GM21576 (cell line): Measurements from ENCODE around the gene TNRC6B.
A peak's percentile ranks its signal among the peaks of the same experiment; 100 is the strongest.

ENCODE experiments used
- ATAC-seq: cut with Tn5 transposase; IDR thresholded peaks from one replicate; pipeline ENCODE4 v1.9.1; 2021; ENCODE audit warnings: mild to moderate bottlenecking, moderate library complexity; ENCODE audit not compliant: unreplicated experiment

The TNRC6B gene

DNA sequence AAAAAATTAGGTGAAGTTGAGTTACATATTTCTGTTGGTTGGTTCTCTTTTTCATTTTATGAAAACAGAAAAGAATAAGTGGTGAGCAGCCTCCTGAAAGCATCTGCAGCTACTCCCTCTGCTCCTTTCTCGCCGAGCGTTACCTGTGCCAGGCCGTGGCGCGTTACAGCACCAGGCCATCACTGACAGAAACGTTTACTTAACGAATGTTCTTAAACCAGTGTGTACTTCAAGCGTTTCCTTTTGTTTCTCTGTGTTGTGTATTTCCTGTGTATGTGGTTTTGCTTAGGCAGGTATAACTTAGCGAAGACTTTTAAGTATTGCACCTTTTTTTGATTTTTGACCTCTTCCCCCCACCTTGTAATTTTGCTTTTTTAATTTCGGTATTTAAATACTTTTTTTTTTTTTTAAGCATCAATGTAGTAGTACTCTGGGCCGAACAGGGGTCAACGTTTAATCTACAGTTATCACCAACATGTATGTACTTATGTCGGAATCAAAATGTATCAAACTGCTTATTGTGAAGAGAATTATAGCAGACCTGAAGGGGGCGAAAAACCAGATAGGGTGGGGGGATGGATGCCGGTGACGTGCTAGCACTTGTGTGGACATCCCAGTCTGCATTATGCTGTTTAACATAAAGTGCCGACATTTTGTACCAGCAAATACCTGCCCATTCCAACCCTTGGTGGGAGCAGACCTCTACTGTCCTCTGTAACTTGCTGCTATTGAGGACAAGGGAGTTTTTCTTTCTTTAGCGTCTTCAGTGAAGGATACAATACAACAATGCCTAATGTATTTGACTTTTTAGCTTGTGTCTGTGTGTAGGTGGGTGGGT lies 147.0 kb downstream of the TNRC6B start:
- ATAC-seq = no peak

DNA sequence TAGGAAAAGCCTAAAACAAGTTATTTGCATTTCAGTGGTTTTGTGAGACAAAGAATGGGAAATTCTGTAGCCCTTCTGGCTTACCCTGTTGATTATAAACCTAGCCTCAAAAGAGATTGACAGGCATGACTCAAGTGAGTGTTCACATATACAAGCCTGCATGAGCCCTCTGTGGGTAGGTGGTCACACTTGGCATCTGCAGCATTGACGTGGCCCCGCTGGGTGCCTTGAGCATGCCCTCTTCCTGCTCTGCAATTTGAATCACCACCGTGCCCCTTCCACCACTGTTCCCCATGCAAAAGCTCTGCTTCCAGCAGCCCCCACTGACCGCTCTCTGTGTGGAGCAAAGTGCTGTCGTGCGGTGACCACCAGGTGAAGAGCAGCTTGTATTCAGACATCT lies 147.6 kb downstream of the TNRC6B start:
- no peak for ATAC-seq

DNA sequence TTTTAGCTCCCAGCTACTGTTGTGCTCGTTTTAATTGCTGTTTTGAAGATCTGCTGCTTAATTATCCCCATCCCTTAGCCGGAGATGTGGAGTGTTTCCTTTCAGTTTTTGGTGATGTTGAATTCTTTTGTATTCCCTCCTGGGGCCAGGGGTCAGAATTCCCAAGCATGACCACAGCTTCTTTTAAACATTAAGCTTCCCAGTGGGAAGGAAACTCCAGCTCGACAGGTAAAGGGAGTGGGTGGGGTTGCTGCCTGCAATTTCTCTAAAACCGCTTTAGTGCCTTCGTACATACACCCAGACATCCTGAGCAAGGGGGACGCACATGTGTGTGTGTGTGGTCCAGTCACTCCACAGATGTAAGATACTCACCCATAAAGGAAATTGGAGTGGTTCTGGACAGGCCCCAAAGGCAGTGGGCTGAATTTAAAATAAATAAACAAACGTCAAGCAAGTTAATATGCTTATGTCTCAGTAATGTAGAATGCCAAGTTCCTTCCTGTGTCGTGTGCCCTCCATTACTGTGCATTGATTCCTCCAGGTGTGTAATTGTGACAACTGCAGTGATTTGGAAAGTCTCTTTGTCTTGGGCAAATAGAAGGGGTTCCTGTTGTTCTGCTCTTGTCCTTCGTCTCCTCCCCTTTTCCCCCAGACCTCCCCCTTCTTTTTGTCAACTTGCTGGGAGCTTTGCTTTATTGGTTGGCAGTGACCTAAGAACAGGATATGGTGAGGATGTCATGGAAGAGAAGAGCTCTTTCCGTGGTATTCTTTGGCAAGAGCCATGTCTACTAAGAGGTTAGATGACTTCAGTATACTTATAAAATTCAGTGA lies 149.4 kb downstream of the TNRC6B start:
- ATAC-seq = no peak

DNA sequence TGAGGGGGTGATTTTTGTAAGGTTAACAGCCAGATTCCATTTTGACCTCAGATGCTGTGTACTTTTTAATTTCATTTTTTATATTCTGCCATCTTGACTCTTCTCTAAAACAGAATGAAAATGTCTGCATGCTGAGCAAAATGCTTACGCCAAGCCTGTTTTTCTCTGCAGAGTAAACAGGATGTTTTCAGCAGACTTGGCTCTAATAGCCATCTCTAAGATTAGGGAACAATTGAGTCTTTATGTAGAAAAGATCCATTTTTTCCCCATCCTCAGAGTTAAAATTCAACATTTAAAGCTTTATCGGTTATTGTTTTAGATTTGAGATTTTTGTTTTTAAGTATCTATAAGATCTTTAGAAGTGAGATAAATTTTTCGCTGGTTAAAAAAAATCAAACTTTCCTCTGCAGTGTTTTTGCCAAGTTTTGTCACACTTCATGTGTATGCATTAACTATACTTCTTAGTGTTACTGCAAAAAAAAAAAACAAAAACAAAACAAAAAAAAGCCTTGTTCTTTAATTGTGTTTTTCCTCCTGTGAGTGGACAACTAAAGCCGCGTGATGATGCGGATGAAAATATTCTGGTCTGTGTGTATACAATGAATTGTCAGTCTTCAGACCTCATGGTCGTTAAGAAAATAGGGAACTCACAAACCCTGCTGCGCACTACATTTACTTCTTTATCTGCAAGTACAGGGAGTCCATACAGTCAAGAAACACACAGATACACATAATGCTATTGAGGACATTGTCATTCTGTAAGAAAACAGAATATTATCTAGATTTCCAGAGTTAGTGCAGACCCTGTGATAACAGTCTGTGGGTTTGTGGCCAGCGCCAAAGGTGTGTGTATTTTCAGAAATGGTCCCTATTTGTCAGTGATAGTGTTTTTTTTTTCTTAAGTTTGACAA lies 151.1 kb downstream of the TNRC6B start:
- ATAC-seq = no peak

DNA sequence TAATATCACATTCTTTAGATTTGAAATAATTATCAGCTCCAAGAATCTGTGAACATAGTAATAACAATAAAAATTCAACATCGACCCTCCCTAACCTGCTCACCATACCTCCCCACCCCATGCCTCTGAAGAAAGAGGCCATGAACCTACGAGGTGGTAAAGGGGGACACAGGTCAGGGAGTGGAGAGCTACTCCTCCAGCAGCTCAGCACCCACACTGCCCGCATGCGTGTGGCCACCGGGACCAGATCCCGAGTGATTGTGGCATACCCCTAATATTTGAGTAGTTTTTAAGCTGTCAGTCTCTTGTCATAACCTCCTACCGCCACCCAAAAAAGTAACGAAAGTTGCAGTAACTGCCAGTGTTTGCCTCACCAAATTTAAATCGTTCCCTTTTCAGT lies 151.7 kb downstream of the TNRC6B start:
- no peak for ATAC-seq

DNA sequence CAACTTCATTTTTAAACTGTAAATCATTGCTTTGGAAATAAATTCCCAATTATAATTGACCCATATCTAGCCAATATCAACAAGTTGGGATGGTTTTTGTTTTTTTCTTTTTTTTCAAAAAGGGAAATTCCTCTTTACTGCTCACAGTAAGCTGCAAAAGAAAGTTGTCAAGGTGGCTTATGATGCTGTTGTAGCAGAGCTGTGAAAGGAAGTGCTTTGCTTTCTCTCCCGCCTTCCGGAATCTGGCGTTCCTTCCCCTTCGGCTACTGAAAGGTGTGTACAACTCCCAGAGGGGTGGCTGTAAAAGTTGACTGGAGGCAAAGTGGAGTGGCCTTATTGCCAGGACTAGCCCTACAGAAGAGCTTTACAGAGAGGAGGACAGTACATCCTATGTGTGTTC lies 152.4 kb downstream of the TNRC6B start:
- ATAC-seq = no peak

DNA sequence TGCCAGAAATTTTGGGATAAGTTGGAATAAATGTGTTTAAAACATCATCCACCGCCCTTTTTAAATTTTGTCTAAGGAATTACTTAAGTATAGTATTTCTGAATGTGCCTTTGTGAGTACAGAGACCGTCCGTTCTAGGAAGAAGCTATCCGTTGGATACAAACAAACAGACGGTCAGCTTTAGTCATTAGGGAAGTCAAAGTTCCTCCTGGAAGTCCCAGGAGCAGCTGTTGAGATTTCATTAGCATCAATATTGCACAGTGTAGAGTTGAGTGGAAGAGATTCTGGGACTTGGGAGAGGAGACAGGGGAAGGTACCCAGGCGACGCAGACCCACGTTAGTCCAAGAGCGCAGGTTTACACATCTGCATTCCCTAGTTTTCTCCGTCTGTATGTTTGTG lies 152.9 kb downstream of the TNRC6B start:
- ATAC-seq = no peak

DNA sequence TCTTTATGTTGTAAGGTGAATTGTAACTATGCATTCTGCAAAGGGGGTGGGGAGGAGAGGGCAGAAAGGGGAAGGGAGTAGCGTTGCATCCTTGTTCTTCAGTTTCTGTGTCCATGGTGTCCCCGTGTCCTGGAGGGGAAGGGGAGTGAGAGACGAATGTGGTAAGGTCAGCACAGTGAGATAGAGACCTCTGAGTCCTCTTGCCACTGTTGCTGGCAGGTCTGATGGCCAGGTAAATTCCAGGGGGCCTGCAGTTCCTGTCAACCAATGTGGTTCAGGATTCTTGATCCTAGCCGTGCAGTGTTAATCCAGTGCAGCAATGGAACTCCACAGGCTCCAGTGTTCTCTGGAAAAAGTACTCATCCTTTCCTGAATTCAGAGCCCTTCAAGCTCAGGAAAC lies 154.0 kb downstream of the TNRC6B start:
- no peak for ATAC-seq

DNA sequence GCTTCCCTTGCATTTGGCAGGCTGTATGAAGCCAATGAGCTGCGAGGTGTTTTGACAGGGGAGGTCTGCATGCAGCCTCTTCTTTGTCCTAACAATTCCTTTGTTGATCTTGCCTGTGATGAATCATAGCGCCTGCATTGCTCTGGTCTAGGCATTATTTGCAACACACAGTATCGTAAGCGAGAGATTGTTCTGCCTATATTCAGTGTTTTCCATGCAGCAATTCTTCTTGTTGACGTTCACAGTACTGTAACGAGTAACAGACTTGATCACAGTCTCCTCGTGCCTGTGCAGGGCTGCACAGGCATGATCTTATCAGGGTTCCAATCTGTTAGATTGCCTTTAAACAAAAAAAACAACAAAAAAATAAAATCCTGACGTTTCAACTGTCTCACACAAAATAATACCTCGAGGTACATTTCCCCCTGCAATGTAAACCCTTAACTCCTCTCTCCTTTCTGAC lies 154.6 kb downstream of the TNRC6B start:
- no peak for ATAC-seq

DNA sequence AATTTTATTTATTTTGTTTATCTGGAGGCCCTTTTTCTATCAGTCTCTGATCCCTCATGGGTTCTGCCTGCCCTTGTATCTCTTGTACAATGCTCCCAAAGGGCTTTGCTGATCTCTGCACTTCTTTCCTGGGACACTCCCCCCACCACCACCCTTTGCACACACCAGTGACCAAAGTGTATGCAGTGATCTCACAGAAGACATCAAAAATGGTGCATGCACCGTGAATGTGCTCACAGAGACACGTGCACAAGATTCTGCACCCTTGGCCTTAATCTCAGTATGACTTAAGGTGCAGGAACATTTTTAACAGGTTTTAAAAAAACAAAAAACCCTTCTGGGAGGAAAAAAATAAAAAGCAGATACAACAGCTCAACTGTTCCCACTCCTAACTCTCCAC lies 156.3 kb downstream of the TNRC6B start:
- ATAC-seq = no peak

DNA sequence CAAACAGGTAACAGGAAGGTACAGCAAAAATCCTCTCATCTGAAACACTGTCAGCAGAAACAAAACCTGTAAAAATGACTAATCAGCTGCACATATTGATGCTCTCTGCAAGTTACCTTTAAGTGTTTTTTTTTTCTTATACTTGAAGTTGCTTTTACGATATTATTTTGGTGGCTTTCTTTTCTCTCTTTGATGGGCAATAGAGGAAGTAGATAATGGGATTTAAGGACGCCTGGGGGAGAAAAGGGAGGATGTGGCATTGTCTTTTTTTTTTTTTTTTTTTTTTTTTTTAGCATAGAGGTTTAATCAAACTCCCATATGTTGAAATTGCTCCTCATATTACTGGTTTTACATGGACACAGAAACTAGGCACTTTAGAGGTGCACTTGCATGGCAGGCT lies 157.2 kb downstream of the TNRC6B start:
- no peak for ATAC-seq

DNA sequence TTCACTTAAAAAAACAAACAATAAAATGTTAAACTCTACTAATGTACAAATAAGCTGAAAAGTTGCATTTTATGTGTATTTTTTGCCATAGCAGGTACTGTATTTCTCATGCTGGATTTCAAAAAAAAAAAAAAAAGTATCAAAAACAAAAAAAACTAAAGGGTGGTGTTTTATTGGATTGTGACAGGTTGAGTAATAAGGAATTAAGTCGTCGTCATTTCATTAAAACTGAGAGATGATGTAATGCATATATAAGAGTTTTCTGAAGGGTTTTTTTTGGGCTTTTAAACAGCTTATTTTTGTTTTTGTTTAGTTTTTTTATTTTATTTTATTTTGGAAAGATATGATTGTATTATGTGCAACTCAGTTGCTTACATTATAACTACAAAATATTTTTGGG lies 157.6 kb downstream of the TNRC6B start:
- ATAC-seq = no peak

DNA sequence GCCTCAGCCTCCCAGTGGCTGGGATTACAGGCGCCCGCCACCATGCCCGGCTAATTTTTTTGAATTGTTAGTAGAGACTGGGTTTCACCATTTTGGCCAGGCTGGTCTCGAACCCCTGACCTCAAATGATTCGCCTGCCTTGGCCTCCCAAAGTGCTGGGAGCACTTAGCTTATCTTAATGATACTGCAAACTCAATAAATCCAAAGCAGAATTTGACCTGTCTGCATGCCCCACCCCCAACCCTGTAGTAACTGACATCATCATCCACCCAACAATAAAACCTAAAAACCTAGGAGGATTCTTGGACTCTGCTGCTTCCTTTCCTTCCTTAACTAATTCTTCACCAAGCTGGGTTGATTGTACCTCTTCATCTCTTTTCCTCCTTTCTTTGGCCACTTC lies 162.3 kb downstream of the TNRC6B start:
- no peak for ATAC-seq

DNA sequence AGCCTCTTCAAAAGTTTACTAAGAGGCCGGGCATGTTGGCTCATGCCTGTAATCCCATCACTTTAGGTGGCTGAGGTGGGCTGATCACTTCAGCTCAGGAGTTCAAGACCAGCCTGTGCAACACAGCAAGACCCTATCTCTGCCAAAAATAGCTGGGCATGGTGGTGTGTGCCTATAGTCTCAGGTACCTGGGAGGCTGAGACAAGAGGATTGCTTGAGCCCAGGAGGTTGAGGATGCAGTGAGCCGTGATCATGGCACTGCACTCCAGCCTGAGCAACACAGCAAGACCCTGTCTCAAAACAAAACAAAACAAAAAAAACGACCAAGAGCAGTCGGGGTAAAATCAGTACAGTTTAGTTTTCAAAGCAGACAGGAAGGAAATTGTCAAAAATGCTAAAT lies 163.9 kb downstream of the TNRC6B start:
- no peak for ATAC-seq

DNA sequence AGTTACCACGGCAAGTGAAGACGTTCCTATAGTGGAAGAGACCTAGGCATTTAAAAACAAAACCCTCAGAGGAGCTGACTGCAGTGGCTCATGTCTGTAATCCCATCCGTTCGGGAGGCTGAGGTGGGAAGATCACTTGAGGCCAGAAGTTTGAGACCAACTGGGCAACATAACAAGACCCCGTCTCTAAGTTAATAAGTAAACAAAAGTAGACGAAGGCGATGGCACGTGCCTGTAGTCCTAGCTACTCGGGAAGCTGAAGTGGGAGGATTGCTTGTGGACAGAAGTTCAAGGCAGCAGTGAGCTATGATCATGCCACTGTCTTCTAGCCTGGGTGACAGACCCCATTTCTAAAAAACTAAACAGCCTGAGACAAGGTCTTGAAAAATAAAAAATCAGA lies 164.8 kb downstream of the TNRC6B start:
- ATAC-seq = no peak

DNA sequence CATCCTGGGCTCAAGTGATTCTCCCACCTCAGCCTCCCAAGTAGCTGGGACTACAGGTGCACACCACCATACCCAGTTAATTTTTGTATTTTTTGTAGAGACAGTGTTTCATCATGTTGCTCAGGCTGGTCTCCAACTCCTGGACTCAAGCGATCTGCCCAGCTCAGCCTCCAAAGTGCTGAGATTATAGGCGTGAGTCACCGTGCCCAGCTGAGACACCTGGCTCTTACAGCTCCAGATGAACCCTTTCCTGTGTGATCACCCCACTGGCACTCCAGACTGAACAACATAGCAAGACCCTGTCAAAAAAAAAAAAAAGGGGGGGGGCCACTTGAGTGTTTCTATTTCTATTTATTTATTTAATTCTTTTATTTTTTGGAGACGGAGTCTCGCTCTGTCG lies 167.5 kb downstream of the TNRC6B start:
- ATAC-seq = no peak

DNA sequence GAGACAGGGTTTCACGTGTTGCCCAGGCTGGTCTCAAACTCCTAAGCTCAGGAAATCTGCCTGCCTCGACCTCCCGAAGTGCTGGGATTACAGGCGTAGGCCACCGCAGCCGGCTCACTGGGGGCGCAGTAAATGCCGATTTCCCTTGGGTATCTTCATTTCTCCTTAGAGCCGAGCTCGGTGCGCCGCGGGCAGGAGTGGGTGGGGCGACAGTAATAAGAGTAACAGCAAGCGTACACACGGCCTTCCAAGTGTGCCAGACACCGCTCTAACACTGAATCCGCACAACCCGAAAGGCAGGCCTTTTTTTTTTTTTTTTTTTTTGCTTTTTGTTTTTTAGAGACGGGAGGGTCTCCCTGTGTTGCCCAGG lies 168.1 kb downstream of the TNRC6B start:
- ATAC-seq = peak; percentile 16

DNA sequence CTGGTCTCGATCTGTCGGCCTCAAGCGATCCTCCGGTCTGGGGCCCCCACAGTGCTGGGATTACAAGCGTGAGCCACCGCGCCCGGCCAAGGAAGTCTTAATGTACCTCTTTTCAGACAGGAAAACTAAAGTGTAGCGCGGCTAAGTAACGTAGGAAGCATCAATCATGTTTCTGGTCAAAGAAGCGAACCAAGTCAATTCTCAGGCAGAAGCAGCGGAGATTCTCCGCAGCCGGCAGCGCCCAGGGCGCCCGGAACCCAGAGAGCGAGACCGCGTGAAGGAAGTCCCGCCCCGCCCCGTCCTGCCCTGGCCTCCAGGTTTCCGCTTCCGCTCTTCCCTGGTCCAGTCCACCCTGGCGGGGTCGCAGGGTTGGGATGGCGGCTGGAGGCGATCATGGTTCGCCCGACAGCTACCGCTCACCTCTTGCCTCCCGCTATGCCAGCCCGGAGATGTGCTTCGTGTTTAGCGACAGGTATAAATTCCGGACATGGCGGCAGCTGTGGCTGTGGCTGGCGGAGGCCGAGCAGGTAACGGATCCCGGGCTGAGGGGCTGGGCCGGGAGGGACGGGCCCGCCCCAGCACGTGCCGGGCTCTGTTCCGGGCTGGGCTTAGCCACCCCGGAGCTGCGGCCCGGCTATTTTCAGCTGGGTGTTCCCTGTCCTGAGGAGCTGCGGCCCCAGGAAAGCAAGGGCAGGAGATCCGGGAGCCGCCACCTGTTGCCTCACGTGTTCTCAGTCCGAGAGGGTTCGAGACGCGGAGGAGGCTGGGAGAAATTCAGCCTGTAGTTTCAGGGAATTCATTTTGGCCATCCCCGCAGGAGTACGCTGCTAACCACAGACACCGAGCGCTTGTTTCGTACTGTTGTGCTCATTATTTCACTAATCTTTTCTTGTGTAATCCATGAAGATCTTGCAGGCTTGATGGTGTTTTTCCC lies 168.7 kb downstream of the TNRC6B start, which contains the start of gene ADSL:
Gene ADSL (plus strand): TSS at position 316 of the 934 bp plus-strand sequence. CDS start 59 bp downstream, at position 375.
- peak; percentile 75 for ATAC-seq

DNA sequence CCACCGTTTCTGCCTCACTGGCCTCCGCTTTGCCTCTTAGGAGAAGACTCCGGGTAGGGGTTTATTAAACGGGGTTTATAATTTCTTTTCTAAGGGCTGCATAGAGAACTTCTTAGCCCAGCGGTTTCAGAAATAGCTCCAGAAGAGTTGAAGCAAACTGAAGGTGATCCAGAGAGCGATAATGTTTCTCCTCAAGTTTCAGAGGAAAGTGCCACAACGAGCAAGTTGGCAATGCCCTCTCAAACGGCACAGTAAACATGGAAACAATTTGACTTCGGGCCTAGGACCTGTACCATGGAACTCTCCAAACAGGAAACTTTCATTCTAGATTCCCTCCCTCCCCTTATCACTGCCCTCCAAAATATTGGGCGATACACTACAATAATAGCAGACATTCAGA lies 169.6 kb downstream of the TNRC6B start:
- ATAC-seq = no peak
